SK-N-SH treated with all-trans-retinoic acid at 6 μM for 48 hours (cell line): ENCODE measurements around the gene BYSL.

ENCODE experiments used
- ATAC-seq: fragments of 200-7000 bp; cut with Tn5 transposase; 3 replicates; pipeline ENCODE4 v1.9.1; 2020; ENCODE audit warnings: mild to moderate bottlenecking, moderate library complexity
- ARNTL ChIP-seq: fragments of 450-650 bp; formaldehyde crosslinking; IDR thresholded peaks from 2 replicates; pipeline ENCODE4 v1.5.0; 2020; ENCODE audit warnings: low read depth, mild to moderate bottlenecking, moderate library complexity, borderline replicate concordance
- BACH2 ChIP-seq: fragments of 250-450 bp; sonication (Bioruptor Pico); IDR thresholded peaks from 2 replicates; pipeline ENCODE4 v1.9.0; 2021; ENCODE audit warnings: mild to moderate bottlenecking, borderline replicate concordance
- CREB5 ChIP-seq: fragments of 250-450 bp; sonication (Bioruptor Pico); IDR thresholded peaks from 2 replicates; pipeline ENCODE4 v1.5.1; 2020; ENCODE audit warnings: low read depth, mild to moderate bottlenecking, moderate library complexity
- CSRNP3 ChIP-seq: fragments of 250-450 bp; sonication (Bioruptor Pico); IDR thresholded peaks from 2 replicates; pipeline ENCODE4 v1.5.1; 2021; ENCODE audit warnings: mild to moderate bottlenecking, moderate library complexity
- ESRRG ChIP-seq: fragments of 250-450 bp; sonication (Bioruptor Pico); IDR thresholded peaks from 2 replicates; pipeline ENCODE4 v1.6.1; 2021; ENCODE audit warnings: mild to moderate bottlenecking
- GLIS3 ChIP-seq: fragments of 250-450 bp; sonication (Bioruptor Pico); IDR thresholded peaks from 2 replicates; pipeline ENCODE4 v1.5.0; 2020; ENCODE audit warnings: mild to moderate bottlenecking, moderate library complexity
- ISL1 ChIP-seq: fragments of 250-450 bp; sonication (Bioruptor Pico); IDR thresholded peaks from 2 replicates; pipeline ENCODE4 v2.1.2; 2022; ENCODE audit warnings: mild to moderate bottlenecking, moderate library complexity
- OSR1 ChIP-seq: fragments of 250-450 bp; sonication (Bioruptor Pico); IDR thresholded peaks from 2 replicates; pipeline ENCODE4 v1.8.0; 2022; ENCODE audit warnings: moderate library complexity, mild to moderate bottlenecking, inconsistent platforms
- PATZ1 ChIP-seq: fragments of 250-450 bp; sonication (Bioruptor Pico); IDR thresholded peaks from 2 replicates; pipeline ENCODE4 v1.8.0; 2020; ENCODE audit warnings: mild to moderate bottlenecking, moderate library complexity, borderline replicate concordance
- POU6F1 ChIP-seq: fragments of 250-450 bp; sonication (Bioruptor Pico); IDR thresholded peaks from 2 replicates; pipeline ENCODE4 v1.8.0; 2021; ENCODE audit warnings: low read depth, mild to moderate bottlenecking, moderate library complexity, borderline replicate concordance
- RARB ChIP-seq: fragments of 250-450 bp; sonication (Bioruptor Pico); IDR thresholded peaks from 2 replicates; pipeline ENCODE4 v1.8.0; 2021; ENCODE audit warnings: mild to moderate bottlenecking, moderate library complexity
- TCF4 ChIP-seq: fragments of 250-450 bp; sonication (Bioruptor Pico); IDR thresholded peaks from 2 replicates; pipeline ENCODE4 v1.8.0; 2021; ENCODE audit warnings: mild to moderate bottlenecking, moderate library complexity, borderline replicate concordance
- TOX ChIP-seq: fragments of 250-450 bp; sonication (Bioruptor Pico); IDR thresholded peaks from 2 replicates; pipeline ENCODE4 v1.8.0; 2021; ENCODE audit warnings: mild to moderate bottlenecking, moderate library complexity, borderline replicate concordance
- TSHZ2 ChIP-seq: fragments of 250-450 bp; sonication (Bioruptor Pico); IDR thresholded peaks from 2 replicates; pipeline ENCODE4 v1.5.0; 2020; ENCODE audit warnings: mild to moderate bottlenecking, moderate library complexity
- ZC3H10 ChIP-seq: fragments of 250-450 bp; sonication (Bioruptor Pico); IDR thresholded peaks from 2 replicates; pipeline ENCODE4 v1.5.1; 2021; ENCODE audit warnings: mild to moderate bottlenecking, moderate library complexity
- ZFP3 ChIP-seq: fragments of 250-450 bp; sonication (Bioruptor Pico); IDR thresholded peaks from 2 replicates; pipeline ENCODE4 v1.5.0; 2020; ENCODE audit warnings: mild to moderate bottlenecking, moderate library complexity
- ZFP30 ChIP-seq: fragments of 450-650 bp; formaldehyde crosslinking; IDR thresholded peaks from 2 replicates; pipeline ENCODE4 v1.5.0; 2022; ENCODE audit warnings: mild to moderate bottlenecking, moderate library complexity
- ZNF565 ChIP-seq: fragments of 450-650 bp; formaldehyde crosslinking; conservative IDR thresholded peaks from 2 replicates; pipeline ENCODE4 v1.5.0; 2020; ENCODE audit warnings: low read depth, mild to moderate bottlenecking, moderate library complexity
- ZNF70 ChIP-seq: fragments of 450-650 bp; formaldehyde crosslinking; IDR thresholded peaks from 2 replicates; pipeline ENCODE4 v1.5.0; 2020; ENCODE audit warnings: mild to moderate bottlenecking, moderate library complexity
- ZNF8 ChIP-seq: fragments of 450-650 bp; formaldehyde crosslinking; IDR thresholded peaks from 2 replicates; pipeline ENCODE4 v1.5.0; 2020; ENCODE audit warnings: mild to moderate bottlenecking, moderate library complexity

Gene BYSL

GRCh38 chr6:41920921-41921711 lies at the start of gene BYSL, which contains the start of gene MED20:
Gene BYSL (plus strand): TSS chr6:41921499. CDS start chr6:41921563, 64 bp downstream.
Gene MED20 (minus strand): TSS chr6:41921139. CDS start chr6:41921018, 121 bp downstream.
- TF ChIP-seq ISL1 (CRISPR knock-in tag), result no peak
- TF ChIP-seq ZFP3 (CRISPR knock-in tag), result no peak
- no peak for TF ChIP-seq ZNF565 (CRISPR knock-in tag)
- TF ChIP-seq PATZ1, result no peak
- TF ChIP-seq OSR1, result no peak
- TF ChIP-seq ZNF70 (CRISPR knock-in tag), result no peak
- no peak for TF ChIP-seq GLIS3 (CRISPR knock-in tag)
- no peak for TF ChIP-seq TOX (CRISPR knock-in tag)
- peak; percentile 86 for ATAC-seq

- TF ChIP-seq ZFP3 (CRISPR knock-in tag) (no peak), BACH2 (CRISPR knock-in tag) (no peak), TSHZ2 (CRISPR knock-in tag) (no peak), ZNF565 (CRISPR knock-in tag) (no peak), ZC3H10 (no peak), RARB (CRISPR knock-in tag) (no peak), ESRRG (CRISPR knock-in tag) (no peak), TOX (CRISPR knock-in tag) (no peak), ZNF8 (CRISPR knock-in tag) (no peak), CSRNP3 (CRISPR knock-in tag) (no peak), ISL1 (CRISPR knock-in tag) (no peak), ZFP30 (CRISPR knock-in tag) (no peak)
- no peak for ATAC-seq
Observed at GRCh38 chr6:41871691-41872090, 49.6 kb upstream of the BYSL start.

- no peak for ATAC-seq
- TF ChIP-seq CREB5 (CRISPR knock-in tag) (no peak), TCF4 (CRISPR knock-in tag) (no peak), POU6F1 (CRISPR knock-in tag) (no peak), ZFP3 (CRISPR knock-in tag) (no peak), CSRNP3 (CRISPR knock-in tag) (no peak), PATZ1 (no peak), ARNTL (no peak), OSR1 (no peak), GLIS3 (CRISPR knock-in tag) (no peak), ISL1 (CRISPR knock-in tag) (no peak), BACH2 (CRISPR knock-in tag) (no peak), ZC3H10 (no peak)
- TF ChIP-seq, all 23 proteins: peak for 0
Observed at GRCh38 chr6:41872147-41872546, 49.2 kb upstream of the BYSL start.
